SU-DHL-6 (cell line): ENCODE data around the gene NET1.
"Not testable (repeated sequence)": the region's sequence is repeated elsewhere in the genome, so short reads cannot be mapped to it uniquely, and the experiment has no call there.

Source experiments
- H2AFZ ChIP-seq: fragments of 200-600 bp; sonication (generic); 2 replicates; pipeline ENCODE4 v1.6.1; 2014; ENCODE audit warnings: low read depth, mild to moderate bottlenecking, moderate library complexity, mixed read lengths, antibody characterized with exemption, low read length; ENCODE audit not compliant: severe bottlenecking
- H3F3A ChIP-seq: fragments of 200-600 bp; shearing (Covaris generic); 2 replicates; pipeline ENCODE4 v1.6.0; 2016; ENCODE audit warnings: antibody characterized with exemption, mild to moderate bottlenecking; ENCODE audit not compliant: insufficient read depth
- H3K27ac ChIP-seq: fragments of 200-600 bp; sonication (generic); 2 replicates; pipeline ENCODE4 v1.5.1; 2016; ENCODE audit warnings: low read depth, mild to moderate bottlenecking, low read length, moderate library complexity, mixed read lengths
- H3K27me3 ChIP-seq: fragments of 200-600 bp; sonication (generic), shearing (Covaris generic); 2 replicates; pipeline ENCODE4 v1.6.0; 2014; ENCODE audit warnings: mild to moderate bottlenecking, low read length
- H3K36me3 ChIP-seq: fragments of 200-600 bp; sonication (generic); 2 replicates; pipeline ENCODE4 v1.6.1; 2014; ENCODE audit warnings: mild to moderate bottlenecking, low read length, mixed read lengths
- H3K4me2 ChIP-seq: fragments of 300-600, 200-600 bp; shearing (Covaris generic), sonication (generic); 2 replicates; pipeline ENCODE4 v1.6.0; 2014; ENCODE audit warnings: low read length, low read depth, mild to moderate bottlenecking; ENCODE audit not compliant: poor library complexity, severe bottlenecking
- H3K4me3 ChIP-seq: fragments of 200-600 bp; sonication (generic); 2 replicates; pipeline ENCODE4 v1.5.1; 2014; ENCODE audit warnings: antibody characterized with exemption, low read length, mild to moderate bottlenecking, mixed read lengths; ENCODE audit not compliant: insufficient read depth, poor library complexity, severe bottlenecking
- H3K79me2 ChIP-seq: fragments of 200-600 bp; sonication (generic); 2 replicates; pipeline ENCODE4 v1.6.1; 2014; ENCODE audit warnings: mild to moderate bottlenecking, low read length, moderate library complexity; ENCODE audit not compliant: insufficient read depth
- H3K9ac ChIP-seq: fragments of 200-600 bp; sonication (generic); 2 replicates; pipeline ENCODE4 v1.7.0; 2014; ENCODE audit warnings: mild to moderate bottlenecking, low read length
- H3K9me2 ChIP-seq: fragments of 200-600 bp; sonication (generic); replicated peaks from 2 replicates; pipeline ENCODE4 v1.6.1; 2014; ENCODE audit warnings: low read length; ENCODE audit not compliant: insufficient read depth
- H3K9me3 ChIP-seq: fragments of 200-600 bp; sonication (generic); 2 replicates; pipeline ENCODE4 v1.6.1; 2014; ENCODE audit warnings: low read length, mixed read lengths; ENCODE audit not compliant: insufficient read depth
- H4K20me1 ChIP-seq: fragments of 200-600 bp; sonication (generic); 2 replicates; pipeline ENCODE4 v1.6.1; 2014; ENCODE audit warnings: low read depth, mild to moderate bottlenecking, antibody characterized with exemption, low read length, moderate library complexity, mixed read lengths
- CTCF ChIP-seq: fragments of 200-600 bp; sonication (generic); IDR thresholded peaks from one replicate; pipeline ENCODE4 v1.5.1; 2017; ENCODE audit warnings: antibody characterized with exemption, mild to moderate bottlenecking, low read length, moderate library complexity; ENCODE audit not compliant: insufficient read depth, poor library complexity, severe bottlenecking
- EZH2phosphoT487 ChIP-seq: fragments of 200-600 bp; sonication (generic), shearing (Covaris generic); conservative IDR thresholded peaks from 2 replicates; pipeline ENCODE4 v1.6.1; 2018; ENCODE audit warnings: mild to moderate bottlenecking, antibody characterized with exemption, low read length, moderate library complexity, mixed read lengths

Gene NET1

GRCh38 chr10:5468262-5469106 lies 56.1 kb downstream of the NET1 start:
- no peaks in the 10 kb centered on the region for H4K20me1 ChIP-seq
- no peaks in the 10 kb centered on the region for H3K79me2 ChIP-seq
- H3K36me3 ChIP-seq: no peaks in the 10 kb centered on the region
- H3K4me2 ChIP-seq: no peak overlapping the region
- H3K9ac ChIP-seq: no peak overlapping the region
- H3F3A ChIP-seq: no peaks in the 10 kb centered on the region
- no peak overlapping the region for H2AFZ ChIP-seq
- no peak overlapping the region for H3K4me3 ChIP-seq
- H3K27me3 ChIP-seq: no peaks in the 10 kb centered on the region
- no peaks in the 10 kb centered on the region for H3K9me2 ChIP-seq
- H3K27ac ChIP-seq: no peak overlapping the region
- H3K9me3 ChIP-seq: no peaks in the 10 kb centered on the region
- TF ChIP-seq EZH2phosphoT487 (no peak), CTCF (no peak)

- H3K9ac ChIP-seq: no peak overlapping the region
- no peaks in the 10 kb centered on the region for H4K20me1 ChIP-seq
- H3K27me3 ChIP-seq: no peaks in the 10 kb centered on the region
- no peak overlapping the region for H3K4me2 ChIP-seq
- no peaks in the 10 kb centered on the region for H3K9me3 ChIP-seq
- no peak overlapping the region for H3K4me3 ChIP-seq
- H2AFZ ChIP-seq: no peak overlapping the region
- no peaks in the 10 kb centered on the region for H3K36me3 ChIP-seq
- H3K9me2 ChIP-seq: no peaks in the 10 kb centered on the region
- no peaks in the 10 kb centered on the region for H3F3A ChIP-seq
- TF ChIP-seq CTCF (no peak), EZH2phosphoT487 (no peak)
- H3K27ac ChIP-seq: no peak overlapping the region
- no peaks in the 10 kb centered on the region for H3K79me2 ChIP-seq
Measured at GRCh38 chr10:5469353-5470061, 57.1 kb downstream of the NET1 start.

DNA sequence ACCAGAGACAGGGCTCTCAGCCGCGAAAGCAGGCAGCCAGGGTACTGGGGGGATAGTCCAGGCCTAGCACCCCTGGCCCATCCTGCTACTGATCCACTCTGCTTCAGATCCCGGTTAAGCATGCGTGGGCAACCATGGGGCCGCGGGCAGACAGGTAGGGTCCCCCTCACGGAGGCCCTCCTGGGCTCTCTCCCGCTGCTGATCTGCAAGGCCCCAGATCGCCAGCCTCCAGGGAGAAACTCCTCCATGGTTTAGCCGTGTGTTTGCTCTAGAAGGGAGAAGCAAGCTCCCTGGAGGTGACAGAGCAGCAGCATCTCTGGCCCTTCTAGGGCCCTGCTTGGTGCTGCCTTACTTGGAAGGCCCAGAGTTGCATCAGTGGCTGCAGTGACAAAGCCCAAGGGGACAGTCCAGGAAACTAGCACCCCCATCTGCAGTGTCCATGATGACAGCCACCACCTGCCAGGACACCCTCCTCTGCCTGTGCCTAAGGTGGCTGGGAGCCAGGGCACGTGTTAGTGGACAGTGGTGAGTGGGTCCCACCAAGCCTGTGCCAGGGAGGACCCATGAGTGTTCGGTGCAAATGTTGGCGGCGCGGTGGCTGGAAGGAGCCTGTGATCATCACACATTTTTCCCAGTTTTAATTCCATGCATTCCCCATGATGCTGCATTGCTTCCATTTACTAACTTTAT lies 57.9 kb downstream of the NET1 start:
- Histone ChIP-seq H3K79me2 (no peaks in the 10 kb centered on the region), H3K36me3 (no peaks in the 10 kb centered on the region), H3F3A (no peaks in the 10 kb centered on the region), H2AFZ (no peak overlapping the region), H3K9ac (no peak overlapping the region), H3K27ac (no peak overlapping the region), H3K9me2 (no peaks in the 10 kb centered on the region), H3K4me3 (no peak overlapping the region), H4K20me1 (no peaks in the 10 kb centered on the region), H3K4me2 (no peak overlapping the region), H3K27me3 (no peaks in the 10 kb centered on the region), H3K9me3 (no peaks in the 10 kb centered on the region)
- no peak for TF ChIP-seq CTCF
- TF ChIP-seq EZH2phosphoT487: no peak

GRCh38 chr10:5474642-5475041 lies 62.3 kb downstream of the NET1 start:
- H3F3A ChIP-seq, H3K27me3 ChIP-seq, H3K27ac ChIP-seq, H3K9me2 ChIP-seq, H3K4me2 ChIP-seq, H3K36me3 ChIP-seq, H3K79me2 ChIP-seq, H3K4me3 ChIP-seq, H2AFZ ChIP-seq, H3K9me3 ChIP-seq, H3K9ac ChIP-seq, H4K20me1 ChIP-seq: not testable (repeated sequence)

- H3K9me2 ChIP-seq, H3F3A ChIP-seq, H3K4me3 ChIP-seq, H3K4me2 ChIP-seq, H3K79me2 ChIP-seq, H3K9me3 ChIP-seq, H2AFZ ChIP-seq, H3K27me3 ChIP-seq, H4K20me1 ChIP-seq, H3K27ac ChIP-seq, H3K36me3 ChIP-seq, H3K9ac ChIP-seq: not testable (repeated sequence)
Measured at GRCh38 chr10:5475088-5475487, 62.7 kb downstream of the NET1 start.
